Adrenal gland (tissue), 19 donors: ENCODE measurements around the gene DMRTA1. TPM values are rescaled to one million over a fixed set of nuclear protein-coding genes. Genes with fewer than 3 reads are reported as not detected.

Experiments
- DNase-seq, 7 donors: peaks; one replicate each; pipeline ENCODE4 v3.0.0-alpha.2; 2019 to 2020
- H3K27ac ChIP-seq, 5 donors: fragments of 200-600 bp; sonication (generic) in 4 of 5; 1 replicate in 3 of 5; 2 replicates in 2 of 5; pipeline versions ENCODE4 v1.5.1 to v1.8.0; 2016 to 2020; ENCODE audit warnings: mild to moderate bottlenecking in 1 of 5
- H3K27me3 ChIP-seq: fragments of 200-600 bp; 2 replicates; pipeline ENCODE4 v1.8.0; 2021
- H3K36me3 ChIP-seq, 2 donors: fragments of 200-600 bp; replicated peaks in 1 of 2; 1 replicate in 1 of 2; 2 replicates in 1 of 2; pipeline versions ENCODE4 v1.5.1 to v1.8.0; 2018 to 2022
- H3K4me1 ChIP-seq, 2 donors: fragments of 200-600 bp; replicated peaks in 1 of 2; 1 replicate in 1 of 2; 2 replicates in 1 of 2; pipeline versions ENCODE4 v1.5.1 to v1.8.0; 2018 to 2021
- H3K4me3 ChIP-seq, 4 donors: fragments of 200-600 bp; sonication (generic) in 3 of 4; one replicate each; pipeline ENCODE4 v1.5.1; 2016 to 2018
- H3K9me3 ChIP-seq, 3 donors: fragments of 200-600 bp; sonication (generic) in 1 of 3; replicated peaks in 1 of 3; 1 replicate in 2 of 3; 2 replicates in 1 of 3; pipeline versions ENCODE4 v1.5.1 to v1.8.0; 2016 to 2021
- POLR2A ChIP-seq, 2 donors: fragments of 450-650 bp; IDR thresholded peaks; one replicate each; pipeline ENCODE4 v1.6.1; 2017; ENCODE audit warnings: antibody characterized with exemption in 2 of 2, mild to moderate bottlenecking in 2 of 2, moderate library complexity in 1 of 2
- WGBS, 4 donors: extraction: QIAGEN DNeasy Blood & Tissue Kit in 2 of 4; methylation state at CpG; one replicate each; pipeline versions ENCODE4 v1.1.5 to v1.1.7; 2013 to 2017; 5-methylcytosine and 5-hydroxymethylcytosine counted together
- intact Hi-C, 2 donors: fragments of 100-400 bp; cut with DNase I; formaldehyde crosslinking; loops; one replicate each; pipeline versions ENCODE4 v1.14.1 to v1.15.0; 2022 to 2023
- long read RNA-seq, 10 donors: library from polyadenylated mRNA in 3 of 10; unstranded in 2 of 10; stranded (forward) in 1 of 10; transcript quantifications; one replicate each; pipeline ENCODE4 v2.0.0 and lab custom pipeline, GENCODE V29; 2021 to 2026
- polyA plus RNA-seq, 3 donors: library from polyadenylated mRNA; stranded (reverse); fragments of 200-250 nt in 2 of 3; fragments of 350-450 nt in 1 of 3; fragmentation: Illumina TruSeq in 1 of 3; extraction: RNeasy Lipid Tissue Mini Kit (QIAGEN cat#74804) in 1 of 3; gene quantifications; one replicate each; pipeline ENCODE4 v1.2.3, GENCODE V29; 2013 to 2014
- total RNA-seq, 9 donors: library from RNA; depleted of rRNA in 4 of 9; stranded (reverse); fragments of >200 nt in 4 of 9; fragments of 120-200 nt in 1 of 9; fragmentation: NEBNext Ultra II Directional in 1 of 9; extraction: Animal tissue kit (Norgen Biotek cat#: 25700) in 1 of 9; gene quantifications; one replicate each; pipeline versions ENCODE4 v1.1.0 to v1.2.4, GENCODE V29; 2013 to 2023
- TF ChIP-seq, protein P1 (sequence below), 6 experiments: fragments of 450-650 bp in 4 of 6; fragments of 200-600 bp in 2 of 6; sonication (generic) in 1 of 6; IDR thresholded peaks; 1 replicate in 5 of 6; 2 replicates in 1 of 6; pipeline versions ENCODE4 v1.5.1 to v1.8.0; 2016 to 2021; ENCODE audit warnings: antibody characterized with exemption in 6 of 6, mild to moderate bottlenecking in 2 of 6, moderate library complexity in 1 of 6
- donor health status: healthy with polysubstance abuse.
- donor health status: Bipolar disorder and iron deficiency.
- donor health status: DM: yes; HTN: yes; CAD: no.
- donor health status: DM: no; HTN: no; CAD: no.
- donor health status: DM: no; HTN: no; CAD: no.
- donor health status: DM: yes; HTN: yes; CAD: no.

The DMRTA1 gene
- total RNA-seq (1 to 10 TPM in 1 of 9 donors, under 1 TPM in 6, not detected in 2; under 0.01 to 2.0 (median 0.24) TPM), polyA plus RNA-seq (under 1 TPM in 2 of 3 donors, not detected in 1; 0.03 to 0.07 TPM)
- long read RNA-seq, donor 1: 0 reads
- long read RNA-seq, donor 2: 0 reads
- long read RNA-seq, donor 3, full-length matches to known transcripts: 1 of 1 reads
- long read RNA-seq, donor 3, partial matches to known transcripts: 0 of 1 reads
- long read RNA-seq, donor 3, other reads (novel, unspliced or antisense): 0 of 1 reads
- long read RNA-seq, donor 4: 0 reads
- long read RNA-seq, donor 5, full-length matches to known transcripts: 1 of 1 reads
- long read RNA-seq, donor 5, partial matches to known transcripts: 0 of 1 reads
- long read RNA-seq, donor 5, other reads (novel, unspliced or antisense): 0 of 1 reads
- long read RNA-seq, donor 6: 0 reads
- long read RNA-seq, donor 7: 0 reads
- long read RNA-seq, donor 8: 0 reads
- long read RNA-seq, donor 9, full-length matches to known transcripts: 1 of 1 reads
- long read RNA-seq, donor 9, partial matches to known transcripts: 0 of 1 reads
- long read RNA-seq, donor 9, other reads (novel, unspliced or antisense): 0 of 1 reads
- long read RNA-seq, donor 10: 0 reads

DNA sequence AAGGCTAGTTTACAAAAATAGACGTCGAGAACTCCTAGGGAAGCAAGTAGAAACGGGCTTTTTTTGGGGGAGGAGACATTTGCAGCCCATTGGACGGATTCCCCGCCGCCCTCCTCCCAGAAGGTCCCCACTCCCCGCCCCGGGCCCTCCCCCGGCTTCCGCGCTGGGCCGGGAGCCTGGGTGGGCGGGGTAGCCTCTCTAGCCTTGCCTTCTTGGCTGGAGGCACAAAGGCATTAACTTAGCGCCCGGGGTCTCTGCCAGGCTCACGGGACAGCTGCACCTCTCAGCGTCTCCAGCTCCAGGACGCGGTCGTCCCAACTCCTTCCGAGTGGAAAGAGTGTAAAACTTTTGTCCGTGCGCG is at the start of gene DMRTA1:
DMRTA1 (plus strand) TSS at position 236 of the 361 bp plus-strand sequence. CDS start 242 bp downstream, outside the sequence.
- peaks cover 0 to 4% of the 10 kb centered on the region in 2 donors for H3K4me1 ChIP-seq
- peaks cover 51% of the 10 kb centered on the region for H3K27me3 ChIP-seq
- no peaks in the 10 kb centered on the region for H3K9me3 ChIP-seq
- TF ChIP-seq POLR2A (IDR thresholded peaks at IDR 0.05): peak in 1 of 2 donors; percentile 14
- TF ChIP-seq, protein P1, sequence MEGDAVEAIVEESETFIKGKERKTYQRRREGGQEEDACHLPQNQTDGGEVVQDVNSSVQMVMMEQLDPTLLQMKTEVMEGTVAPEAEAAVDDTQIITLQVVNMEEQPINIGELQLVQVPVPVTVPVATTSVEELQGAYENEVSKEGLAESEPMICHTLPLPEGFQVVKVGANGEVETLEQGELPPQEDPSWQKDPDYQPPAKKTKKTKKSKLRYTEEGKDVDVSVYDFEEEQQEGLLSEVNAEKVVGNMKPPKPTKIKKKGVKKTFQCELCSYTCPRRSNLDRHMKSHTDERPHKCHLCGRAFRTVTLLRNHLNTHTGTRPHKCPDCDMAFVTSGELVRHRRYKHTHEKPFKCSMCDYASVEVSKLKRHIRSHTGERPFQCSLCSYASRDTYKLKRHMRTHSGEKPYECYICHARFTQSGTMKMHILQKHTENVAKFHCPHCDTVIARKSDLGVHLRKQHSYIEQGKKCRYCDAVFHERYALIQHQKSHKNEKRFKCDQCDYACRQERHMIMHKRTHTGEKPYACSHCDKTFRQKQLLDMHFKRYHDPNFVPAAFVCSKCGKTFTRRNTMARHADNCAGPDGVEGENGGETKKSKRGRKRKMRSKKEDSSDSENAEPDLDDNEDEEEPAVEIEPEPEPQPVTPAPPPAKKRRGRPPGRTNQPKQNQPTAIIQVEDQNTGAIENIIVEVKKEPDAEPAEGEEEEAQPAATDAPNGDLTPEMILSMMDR (IDR thresholded peaks at IDR 0.05): no peak
- WGBS, 4 donors: 0 to 4% (median 1%) methylated on average over 7 to 24 of the region's 24 CpGs
- H3K27ac ChIP-seq: peak within 1 kb of the TSS in 1 of 5 donors; percentile 35
- peak within 1 kb of the TSS in 3 of 4 donors; percentile 14 to 59 (median 17) for H3K4me3 ChIP-seq
- DNase-seq: peak in 6 of 7 donors; percentile 36 to 73 (median 58)
- H3K36me3 ChIP-seq: no peaks in the 10 kb centered on the region
- intact Hi-C loops: no loop called here

DNA sequence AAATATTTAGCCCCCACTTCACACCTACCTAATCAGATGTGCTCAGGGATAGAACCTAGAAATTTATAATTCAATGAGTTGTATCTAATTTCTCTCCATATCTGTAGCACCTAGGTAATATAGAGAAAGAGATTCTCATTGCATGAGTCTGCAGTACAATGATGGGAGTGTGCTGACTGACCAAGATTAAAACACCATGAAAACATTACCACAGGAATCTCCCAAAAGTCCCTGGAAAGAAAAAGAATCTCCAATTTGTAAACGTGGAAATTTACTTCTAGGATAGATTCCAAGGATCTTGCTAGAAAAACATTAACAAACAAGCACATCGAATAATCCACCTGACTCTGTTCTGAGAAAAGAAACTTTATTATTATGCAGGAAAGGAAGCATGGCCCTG is 45.0 kb upstream of the DMRTA1 start:
- no peaks in the 10 kb centered on the region for H3K36me3 ChIP-seq
- H3K27ac ChIP-seq: no peak overlapping the region
- H3K27me3 ChIP-seq: no peaks in the 10 kb centered on the region
- H3K9me3 ChIP-seq: no peaks in the 10 kb centered on the region
- intact Hi-C loops: no loop called here
- no peaks in the 10 kb centered on the region for H3K4me1 ChIP-seq
- TF ChIP-seq, protein P1 (IDR thresholded peaks at IDR 0.05): no peak
- TF ChIP-seq POLR2A (IDR thresholded peaks at IDR 0.05): no peak
- H3K4me3 ChIP-seq: no peak overlapping the region
- no peak for DNase-seq
- WGBS, 4 donors: 42 to 53% (median 47%) methylated on average over 2 of the region's 2 CpGs

- H3K9me3 ChIP-seq: no peaks in the 10 kb centered on the region
- H3K27me3 ChIP-seq: no peaks in the 10 kb centered on the region
- no peak for DNase-seq
- H3K36me3 ChIP-seq: no peaks in the 10 kb centered on the region
- no peak overlapping the region for H3K27ac ChIP-seq
- H3K4me3 ChIP-seq: no peak overlapping the region
- WGBS, 4 donors: 72 to 73% (median 72%) methylated on average over 3 to 13 of the region's 13 CpGs
- TF ChIP-seq, protein P1 (IDR thresholded peaks at IDR 0.05): no peak
- TF ChIP-seq POLR2A (IDR thresholded peaks at IDR 0.05): no peak
- no peaks in the 10 kb centered on the region for H3K4me1 ChIP-seq
- intact Hi-C loops: no loop called here
Measured at GRCh38 chr9:22405869-22406659, 40.6 kb upstream of the DMRTA1 start.

DNA sequence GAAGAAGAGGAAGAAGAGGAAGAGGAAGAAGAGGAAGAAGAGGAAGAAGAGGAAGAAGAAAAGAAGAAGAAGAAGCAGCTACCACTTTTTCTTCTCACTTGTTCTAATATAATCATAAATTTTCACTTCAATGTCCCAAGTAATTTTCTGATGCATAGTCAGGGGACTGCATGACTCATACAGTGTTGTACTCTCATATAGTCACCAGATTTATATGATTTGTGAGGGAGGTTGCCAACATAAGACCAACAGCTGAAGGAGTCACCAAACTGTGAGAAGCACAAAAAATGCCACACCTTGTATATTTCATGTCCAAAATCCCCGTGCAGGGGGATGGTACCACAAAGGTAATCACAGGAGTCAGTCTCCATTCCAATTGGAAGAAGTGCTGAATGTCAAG is 32.7 kb upstream of the DMRTA1 start:
- no peak overlapping the region for H3K4me3 ChIP-seq
- 58 to 78% (median 69%) methylated on average over 1 of the region's 1 CpG for WGBS, 4 donors
- H3K4me1 ChIP-seq: no peaks in the 10 kb centered on the region
- no peaks in the 10 kb centered on the region for H3K27me3 ChIP-seq
- TF ChIP-seq, protein P1 (IDR thresholded peaks at IDR 0.05): no peak
- TF ChIP-seq POLR2A (IDR thresholded peaks at IDR 0.05): no peak
- intact Hi-C loops: no loop called here
- no peak for DNase-seq
- H3K27ac ChIP-seq: no peak overlapping the region
- H3K36me3 ChIP-seq: no peaks in the 10 kb centered on the region
- H3K9me3 ChIP-seq: no peaks in the 10 kb centered on the region
